Heart left ventricle (tissue), 13 donors: ENCODE data around the gene C1QL1.

ENCODE experiments used
- CTCF ChIP-seq, 12 donors: fragments of 200-600 bp; sonication (generic) in 4 of 12; IDR thresholded peaks; one replicate each; pipeline versions ENCODE4 v1.5.0 to v1.8.0; 2018 to 2022; ENCODE audit warnings: antibody characterized with exemption in 12 of 12, mild to moderate bottlenecking in 5 of 12
- POLR2A ChIP-seq, 2 donors: fragments of 450-650 bp; IDR thresholded peaks; one replicate each; pipeline ENCODE4 v1.6.1; 2017; ENCODE audit warnings: antibody characterized with exemption in 2 of 2, mild to moderate bottlenecking in 2 of 2, moderate library complexity in 2 of 2
- donor health status: ischemic (EF 13 %, LVEDD 7.1; RV severe dilation, severe dysfunction).
- donor health status: DM: no; HTN: yes; CAD: no.
- donor health status: DM: no; HTN: no; CAD: no.
- donor health status: ischemic (EF 25% LVEDD 6.9; RV normal size, moderate dysfunction).
- donor health status: ischemic (EF 25% LVEDD 5.7; RV mildly dilated, moderate dysfunction).
- donor health status: ischemic (EF 35%, LVEDD 5.7; RV mildly dilated, moderate dysfunction).
- donor health status: nonischemic (EF 11% LVEDD 7.7; RV severe dilation, severe dysfunction).
- donor health status: DM: yes; HTN: yes; CAD: no.
- donor health status: PGD.
- donor health status: ischemic (EF 29% LVEDD 5.4; RV normal size, mild dysfunction).
- donor health status: nonischemic (EF 23%, LVEDD 6.1; RV moderate dilation, normal function).

DNA sequence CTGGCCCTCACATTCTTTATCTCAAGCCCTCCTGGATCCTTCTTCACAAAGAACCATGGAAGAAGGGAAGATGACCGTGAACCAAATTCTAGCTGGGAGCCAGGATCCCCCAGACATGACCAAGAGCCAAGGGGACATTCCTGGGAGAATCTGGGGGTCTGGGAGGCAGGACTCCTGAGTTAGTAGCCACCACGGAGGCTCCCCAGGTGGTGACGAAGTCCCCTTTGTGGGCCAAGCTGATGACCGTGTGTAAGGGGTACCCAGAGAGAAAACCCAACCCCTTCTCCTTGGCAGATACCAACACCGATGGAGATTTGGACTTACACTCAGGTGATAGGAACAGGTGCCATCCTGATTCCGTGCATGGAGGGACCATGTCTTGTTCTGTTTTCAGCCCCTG lies 46.0 kb downstream of the C1QL1 start:
- TF ChIP-seq CTCF (IDR thresholded peaks at IDR 0.05) (no peak), POLR2A (IDR thresholded peaks at IDR 0.05) (no peak)
